ENCODE measurements around the gene DNAH10.
A peak's percentile ranks its signal among the peaks of the same experiment; 100 is the strongest.

The DNAH10 gene

DNA sequence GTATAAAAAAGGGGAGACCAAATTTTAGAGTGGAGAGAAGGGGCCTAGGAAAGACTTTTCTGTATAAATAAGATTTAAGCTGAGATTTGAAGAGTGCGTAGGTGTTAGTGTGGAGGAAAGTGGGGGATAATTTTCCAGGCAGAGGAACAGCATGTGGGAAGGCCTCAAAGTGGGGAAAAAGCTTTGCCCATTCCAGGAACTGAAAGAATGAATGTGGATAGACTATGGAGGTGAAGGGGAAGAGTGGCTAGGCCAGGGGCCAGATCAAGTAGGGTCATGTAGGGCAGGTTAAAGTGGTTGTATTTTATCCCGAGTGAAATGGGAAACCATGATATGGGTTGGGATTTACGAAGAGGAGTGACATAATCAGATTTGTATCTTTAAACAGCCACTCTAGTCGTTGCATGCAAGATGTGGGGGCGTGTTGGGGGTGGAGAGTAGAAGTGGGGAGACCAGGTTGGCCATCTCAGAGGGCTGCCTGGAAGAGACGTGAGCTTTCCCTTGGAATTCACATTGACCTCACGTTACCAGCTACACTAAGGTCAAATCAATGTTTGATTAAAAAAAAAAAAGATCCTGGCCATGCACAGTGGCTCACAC is 214.2 kb downstream of the DNAH10 start:
- DNase-seq: no peak

DNA sequence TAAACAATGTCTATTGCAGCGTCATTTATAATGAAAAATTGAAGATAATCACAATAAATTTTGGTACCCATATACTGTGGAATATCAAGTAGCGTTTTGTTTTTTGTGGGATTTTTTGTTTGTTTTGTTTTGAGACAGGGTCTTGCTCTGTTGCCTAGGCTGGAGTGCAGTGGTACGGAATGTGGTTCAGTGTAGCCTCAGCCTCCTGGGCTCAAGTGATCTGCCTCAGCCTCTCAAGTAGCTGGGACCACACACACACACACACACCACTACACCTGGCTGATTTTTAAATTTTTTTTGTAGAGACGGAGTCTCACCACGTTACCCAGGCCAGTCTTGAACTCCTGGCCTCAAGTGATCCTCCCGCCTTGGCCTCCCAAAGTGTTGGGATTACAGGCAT is 217.5 kb downstream of the DNAH10 start:
- DNase-seq: no peak

DNA sequence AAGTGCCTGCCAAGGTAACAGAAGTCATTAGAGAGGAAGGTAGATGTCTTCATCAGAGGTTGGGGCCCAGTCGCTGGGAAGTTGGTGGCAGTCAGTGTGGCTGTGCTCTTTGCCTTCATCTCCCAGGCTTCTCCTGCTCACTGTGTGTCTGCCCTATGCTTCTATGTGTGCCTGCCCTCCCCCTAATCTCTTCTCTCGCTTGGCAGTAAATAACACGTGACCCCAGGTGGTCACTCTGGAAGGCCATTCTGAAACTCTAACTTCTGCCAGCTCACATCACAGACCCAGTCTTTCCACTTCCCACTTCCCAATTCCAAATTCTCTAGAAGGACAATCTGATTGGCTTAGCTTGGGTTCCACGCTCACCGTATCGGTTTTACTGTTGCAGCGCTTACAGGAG is 220.2 kb downstream of the DNAH10 start:
- DNase-seq: no peak

DNA sequence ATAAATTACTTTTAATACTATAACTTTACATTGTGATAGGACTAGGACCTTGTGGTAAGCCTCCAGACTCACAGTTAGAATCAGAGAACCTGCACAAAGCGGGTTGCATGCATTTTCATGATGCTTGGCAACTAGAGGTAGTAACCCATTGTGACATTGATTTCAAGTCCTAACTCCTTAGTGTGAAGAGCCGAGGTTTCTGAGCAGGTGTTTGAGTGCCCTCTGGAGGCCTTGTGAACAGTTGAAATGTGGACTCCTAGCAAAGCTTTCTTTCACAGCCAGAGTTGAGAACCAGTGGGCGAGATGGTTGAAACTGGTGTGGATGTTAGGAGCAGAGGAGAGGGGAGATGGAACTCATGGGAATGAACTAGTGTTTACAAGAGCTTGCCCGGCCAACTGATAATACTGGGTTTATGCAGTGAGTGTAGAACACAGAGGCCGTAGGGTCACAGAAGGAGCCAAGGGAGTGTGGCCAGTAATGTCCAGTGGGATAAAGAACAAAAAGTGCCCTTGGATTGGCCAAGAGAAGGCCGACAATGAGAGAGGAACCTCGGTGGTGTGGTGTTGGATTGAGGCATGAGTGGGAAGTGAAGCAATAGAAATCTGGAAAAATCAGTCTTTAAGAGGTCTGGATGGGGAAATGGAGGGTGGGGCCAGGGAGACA is 221.9 kb downstream of the DNAH10 start:
- peak; percentile 72 to 76 for DNase-seq

DNA sequence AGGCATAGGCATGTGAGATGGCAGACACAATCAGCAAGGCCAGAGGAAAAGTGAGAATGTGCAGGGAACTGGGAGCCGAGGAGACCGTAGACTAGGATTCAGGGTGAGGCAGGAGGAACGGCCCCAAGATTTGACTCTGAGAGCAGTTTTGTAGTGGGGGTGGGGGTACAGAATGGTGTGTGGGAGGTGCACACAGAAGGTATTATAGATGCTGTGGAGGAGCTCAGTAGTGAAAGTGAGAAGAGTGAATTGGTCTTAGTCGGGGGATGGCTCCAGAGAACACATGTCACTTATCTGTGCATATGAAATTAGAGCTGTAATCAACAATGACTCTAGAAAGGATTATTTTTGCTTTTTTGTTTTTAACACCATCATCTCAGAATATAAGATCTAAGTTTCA is 222.8 kb downstream of the DNAH10 start:
- DNase-seq: no peak
